GM18858 (cell line): ENCODE measurements around the gene PTK7.
"Not testable (repeated sequence)": the region's sequence is repeated elsewhere in the genome, so short reads cannot be mapped to it uniquely, and the experiment has no call there.

Experiments
- ATAC-seq: cut with Tn5 transposase; IDR thresholded peaks from one replicate; pipeline ENCODE4 v1.9.1; 2021; ENCODE audit not compliant: unreplicated experiment

The PTK7 gene

DNA sequence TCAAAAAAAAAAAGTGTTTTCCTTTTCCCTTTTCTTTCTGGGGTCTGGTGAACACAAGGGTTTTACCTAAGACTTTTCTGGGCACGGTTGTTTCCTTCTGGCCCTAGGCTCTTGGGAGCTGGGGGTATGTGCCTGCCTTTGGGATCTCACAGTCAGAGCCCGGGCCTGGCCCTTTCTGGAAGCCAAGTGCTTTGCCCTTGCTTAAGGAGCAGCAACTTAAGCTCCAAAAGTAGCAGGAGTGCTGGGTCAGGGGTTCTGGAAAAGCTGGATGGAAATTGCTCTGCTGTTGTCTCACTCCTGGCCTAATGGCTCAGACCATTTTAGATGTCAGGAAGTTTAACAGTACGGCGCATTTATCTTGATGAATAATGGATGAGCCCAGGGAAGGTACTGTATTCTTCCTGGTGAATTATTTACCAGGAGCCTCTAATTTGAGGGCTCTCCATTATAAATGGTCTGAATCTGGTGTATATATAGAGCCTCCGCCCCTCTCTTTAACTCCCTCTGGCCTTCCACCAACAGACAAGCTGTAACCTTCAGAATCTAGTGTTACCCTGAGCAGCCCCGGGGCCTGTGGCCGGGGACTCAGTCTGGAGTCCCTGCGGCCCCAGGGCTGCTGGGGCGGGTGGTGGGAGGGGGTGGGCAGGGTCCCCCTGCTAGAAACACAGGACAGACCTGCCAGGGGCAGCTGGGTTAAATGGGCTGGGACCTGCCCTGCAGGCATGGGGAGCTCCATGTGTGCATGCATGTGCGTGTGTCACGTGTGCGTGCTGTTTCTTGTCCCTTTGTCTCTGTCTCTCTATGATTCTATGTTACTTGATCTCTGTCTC is 37.5 kb downstream of the PTK7 start:
- no peak for ATAC-seq

DNA sequence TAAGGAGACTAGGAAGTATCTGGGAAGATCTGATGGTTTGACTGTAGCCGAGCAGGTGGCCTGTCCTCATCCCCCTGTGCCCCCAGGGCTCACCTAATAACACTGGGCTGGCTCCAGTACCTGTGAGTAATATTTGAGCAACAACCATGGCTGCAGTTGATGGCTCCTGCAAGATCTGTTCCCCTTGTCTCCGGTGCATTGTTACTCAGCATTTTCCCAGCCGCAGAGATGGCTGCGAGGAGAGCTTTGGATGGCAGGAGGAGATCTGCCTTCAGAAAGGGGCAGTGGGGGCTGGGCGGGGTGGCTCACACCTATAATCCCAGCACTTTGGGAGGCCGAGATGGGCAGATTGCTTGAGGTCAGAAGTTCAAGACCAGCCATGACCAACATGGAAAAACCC is 39.3 kb downstream of the PTK7 start:
- no peak for ATAC-seq

DNA sequence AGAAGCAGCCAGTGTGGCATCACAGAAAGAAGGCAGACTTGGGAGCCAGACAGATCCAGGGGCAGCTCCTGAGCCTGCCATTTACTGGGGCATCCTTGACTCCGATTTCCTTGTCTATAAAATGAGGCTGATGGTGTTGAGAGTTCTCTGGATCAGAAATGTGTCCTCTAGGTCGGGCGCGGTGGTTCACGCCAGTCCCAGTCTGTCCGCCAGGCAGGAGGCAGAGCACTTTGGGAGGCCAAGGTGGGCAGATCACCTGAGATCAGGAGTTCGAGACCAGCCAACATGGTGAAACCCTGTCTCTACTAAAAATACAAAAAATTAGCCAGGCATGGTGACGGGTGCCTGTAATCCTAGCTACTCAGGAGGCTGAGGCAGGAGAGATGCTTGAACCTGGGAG is 41.4 kb downstream of the PTK7 start:
- ATAC-seq, result not testable (repeated sequence)

DNA sequence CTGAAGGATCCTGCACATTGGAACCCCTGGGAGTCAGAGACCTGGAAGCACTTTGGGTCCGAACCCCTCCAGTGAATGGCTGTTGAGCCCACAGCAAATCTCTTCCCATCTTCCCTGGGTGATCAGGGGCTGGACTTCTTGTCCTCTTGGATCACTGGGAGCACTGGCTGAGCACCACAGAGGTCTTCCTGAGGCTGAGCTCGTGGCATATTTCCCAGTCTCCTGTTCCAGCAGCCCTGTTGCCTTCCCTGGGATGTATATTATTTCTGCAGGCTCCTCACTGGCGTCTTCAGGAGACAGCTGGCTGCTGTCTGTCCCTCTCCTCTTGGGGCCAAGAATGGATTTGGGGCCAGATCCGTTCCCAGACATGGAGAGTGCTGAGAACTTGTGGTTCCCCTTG is 43.4 kb downstream of the PTK7 start:
- no peak for ATAC-seq

DNA sequence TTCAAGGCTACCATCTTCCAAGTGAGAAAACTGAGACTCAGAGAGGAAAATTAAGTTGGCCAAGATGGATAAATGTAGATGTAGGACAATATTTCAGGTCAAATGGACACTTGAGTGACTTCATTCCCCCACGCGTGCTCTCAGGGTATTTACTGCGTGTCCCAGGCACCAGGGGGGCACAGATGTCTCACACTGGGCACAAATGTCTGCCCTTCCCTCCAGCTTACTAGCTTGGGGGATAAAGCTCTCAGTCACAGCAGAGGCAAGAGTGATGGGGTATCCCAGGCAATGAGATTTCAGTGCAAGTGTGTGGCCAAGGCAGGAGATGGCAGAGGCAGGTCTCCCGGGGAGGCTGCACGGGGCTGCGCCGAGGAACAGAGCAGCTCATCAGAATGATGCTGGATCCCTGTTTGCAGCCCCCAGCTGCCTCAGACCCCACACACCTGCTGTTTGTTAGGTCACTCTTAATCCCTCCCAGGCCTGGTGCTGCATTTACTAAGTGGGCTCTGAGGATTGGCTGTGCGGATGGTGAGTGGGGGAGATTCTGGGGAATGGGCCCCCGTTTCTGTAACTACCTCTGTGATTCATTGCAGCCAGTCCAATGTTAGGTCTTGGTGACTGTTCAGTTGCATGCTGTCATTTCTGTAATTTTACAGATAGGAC is 44.1 kb downstream of the PTK7 start:
- no peak for ATAC-seq

DNA sequence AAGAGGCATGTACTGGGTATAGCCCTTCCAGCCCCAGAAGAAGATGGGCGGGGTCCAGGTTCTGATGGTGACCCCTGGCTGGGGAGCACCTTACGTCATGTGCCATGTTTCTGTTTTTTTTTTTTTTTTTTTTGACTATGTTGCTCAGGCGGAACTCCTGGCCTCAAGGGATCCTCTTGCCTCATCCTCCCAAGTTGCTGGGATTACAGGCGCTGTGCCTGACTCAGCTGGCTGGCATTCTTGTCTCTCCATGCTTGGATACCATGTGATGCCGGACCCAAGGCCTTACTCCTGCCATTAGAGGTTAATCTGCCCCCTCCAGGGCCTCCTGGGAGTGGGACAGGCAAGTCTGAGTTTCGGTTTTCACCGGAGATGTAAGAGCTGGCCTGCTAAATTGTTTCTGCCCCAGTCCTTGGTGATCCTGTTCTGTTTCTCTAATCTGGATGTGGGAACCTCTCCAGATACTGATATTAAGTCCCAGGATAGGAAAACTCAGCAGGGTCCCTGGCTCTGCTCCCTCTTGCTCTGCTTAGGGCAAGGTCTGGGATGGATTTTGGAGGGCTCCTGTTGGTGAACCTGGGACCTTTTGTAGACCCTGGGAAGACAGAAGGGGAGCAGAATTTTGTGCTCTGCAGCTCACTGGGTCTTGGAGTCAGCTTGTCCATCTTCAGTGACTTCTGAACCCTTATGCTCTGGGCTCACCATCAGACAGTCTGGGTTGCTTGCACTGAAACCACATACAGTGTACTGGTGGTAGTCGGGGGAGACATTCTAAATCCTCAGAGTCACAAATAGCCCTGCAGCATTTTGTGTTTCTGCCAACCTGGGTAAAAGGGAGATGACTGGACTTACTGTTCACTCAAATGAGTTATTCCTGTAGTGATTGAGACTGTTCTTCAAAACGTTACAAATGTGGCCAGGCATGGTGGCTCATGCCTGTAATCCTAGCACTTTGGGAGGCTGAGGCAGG is 45.1 kb downstream of the PTK7 start:
- ATAC-seq, result no peak

DNA sequence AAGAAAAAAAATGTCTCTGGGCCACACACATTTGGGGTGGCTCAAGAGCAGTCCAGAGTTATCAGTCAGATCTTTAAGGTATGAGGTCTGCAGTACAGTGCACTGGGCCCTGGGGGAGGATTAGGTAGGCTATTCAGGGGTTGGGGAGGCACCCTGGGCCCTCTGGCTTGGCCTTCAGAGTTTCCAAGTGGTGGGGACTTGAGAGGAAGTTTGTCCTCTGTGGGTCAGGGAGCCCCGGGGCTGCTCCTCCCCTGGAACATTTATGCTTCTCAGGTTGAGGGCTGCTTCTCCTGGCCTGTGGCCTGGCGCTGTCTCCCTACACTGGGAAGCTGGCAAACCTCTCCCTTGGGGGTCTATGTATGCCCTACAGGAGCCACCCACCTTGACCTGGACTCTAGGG is 46.0 kb downstream of the PTK7 start:
- no peak for ATAC-seq

DNA sequence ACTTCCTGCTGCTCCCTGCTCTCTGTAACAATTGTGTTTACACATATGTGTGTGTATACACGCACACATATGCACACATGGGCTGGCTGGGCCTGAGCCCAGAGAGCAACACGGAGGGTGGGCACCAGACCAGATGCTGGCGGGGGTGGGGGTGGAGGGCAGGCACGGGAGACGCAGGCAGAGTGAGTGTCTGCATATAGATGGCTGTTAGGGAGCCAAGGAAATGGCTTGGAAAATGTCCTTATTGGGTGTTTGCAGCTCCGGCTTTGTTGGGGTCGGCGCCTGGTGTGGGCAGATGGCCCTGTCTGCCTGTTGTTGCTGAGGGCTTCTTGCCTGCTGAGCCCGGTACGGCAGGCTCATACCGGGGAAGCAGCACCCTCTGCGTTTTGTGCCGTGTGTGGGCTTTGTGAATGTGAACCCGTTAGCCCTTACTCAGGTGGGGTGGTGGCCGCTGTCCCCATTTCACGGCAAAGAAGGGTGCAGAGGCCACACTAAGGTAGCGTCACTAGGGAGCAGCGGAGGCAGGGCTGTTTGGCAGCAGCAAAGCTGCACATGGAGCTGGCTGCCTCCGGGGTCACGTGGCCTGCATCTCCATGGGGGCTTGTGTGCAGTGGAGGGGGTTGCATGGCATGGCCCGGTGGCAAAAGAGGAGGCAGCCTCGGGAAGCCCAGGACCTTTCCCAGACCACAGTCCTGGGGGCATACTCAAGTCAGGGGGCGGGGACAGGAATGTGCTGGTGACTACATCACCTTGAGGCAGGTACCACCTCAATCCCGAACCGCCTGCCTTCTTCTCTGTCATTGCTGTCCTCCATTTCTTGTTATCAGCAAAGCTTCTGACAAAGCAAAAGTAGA is 47.6 kb downstream of the PTK7 start:
- ATAC-seq, result no peak

DNA sequence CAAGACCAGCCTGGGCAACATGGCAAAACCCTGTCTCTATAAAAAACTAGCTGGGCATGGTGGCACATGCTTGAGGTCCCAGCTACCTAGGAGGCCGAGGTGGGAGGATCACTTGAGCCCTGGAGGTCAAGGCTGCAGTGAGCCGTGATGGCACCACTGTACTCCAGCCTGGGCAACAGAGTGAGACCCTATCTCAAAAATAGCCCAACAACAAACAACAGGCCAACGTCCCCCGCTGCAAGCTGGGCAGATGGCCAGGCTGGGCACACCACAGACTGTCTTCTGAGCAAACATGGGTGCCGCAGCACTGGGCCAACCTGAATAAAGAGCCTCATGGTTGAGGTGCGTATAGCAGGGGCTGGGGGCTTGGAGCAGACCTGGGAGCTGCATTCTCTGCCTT is 48.4 kb downstream of the PTK7 start:
- no peak for ATAC-seq

DNA sequence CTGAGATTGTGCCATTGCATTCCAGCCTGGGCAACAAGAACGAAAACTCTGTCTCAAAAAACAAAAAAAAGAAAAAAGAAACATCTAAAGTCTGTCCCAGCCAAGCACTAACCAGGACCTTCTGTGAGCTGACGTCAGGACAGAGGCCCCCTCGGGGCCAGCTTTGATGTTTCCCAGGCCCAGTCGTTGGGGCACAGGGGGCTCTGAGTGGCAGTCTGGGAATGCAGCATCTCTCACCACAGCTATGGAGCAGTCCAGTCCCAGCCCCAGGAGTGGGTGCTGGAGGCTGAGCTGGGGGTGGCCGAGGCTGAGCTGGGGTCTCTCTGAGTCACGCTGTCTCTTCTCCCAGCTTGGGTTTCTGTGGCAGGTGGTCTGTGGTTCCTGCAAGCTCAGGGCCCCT is 49.0 kb downstream of the PTK7 start:
- ATAC-seq, result no peak

DNA sequence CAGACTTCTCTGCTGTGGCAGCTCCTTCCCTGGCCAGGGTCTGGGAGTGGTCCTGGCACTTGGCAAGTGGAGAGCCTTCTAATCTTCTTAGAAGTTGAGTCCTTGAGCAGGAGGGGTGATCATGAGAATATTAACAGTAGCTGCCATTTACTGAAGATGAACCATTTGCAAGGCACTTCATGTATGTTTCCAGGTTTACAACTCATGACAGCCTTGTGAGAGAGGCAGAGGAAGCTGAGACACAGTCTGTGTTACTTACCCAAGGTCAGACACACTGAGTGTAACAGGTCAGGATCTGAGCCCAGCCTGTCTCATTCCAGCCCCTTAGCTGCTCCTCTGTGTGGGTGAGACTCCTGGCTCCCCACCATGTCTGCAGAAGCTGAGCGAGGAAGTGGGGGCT is 49.4 kb downstream of the PTK7 start:
- ATAC-seq, result no peak

DNA sequence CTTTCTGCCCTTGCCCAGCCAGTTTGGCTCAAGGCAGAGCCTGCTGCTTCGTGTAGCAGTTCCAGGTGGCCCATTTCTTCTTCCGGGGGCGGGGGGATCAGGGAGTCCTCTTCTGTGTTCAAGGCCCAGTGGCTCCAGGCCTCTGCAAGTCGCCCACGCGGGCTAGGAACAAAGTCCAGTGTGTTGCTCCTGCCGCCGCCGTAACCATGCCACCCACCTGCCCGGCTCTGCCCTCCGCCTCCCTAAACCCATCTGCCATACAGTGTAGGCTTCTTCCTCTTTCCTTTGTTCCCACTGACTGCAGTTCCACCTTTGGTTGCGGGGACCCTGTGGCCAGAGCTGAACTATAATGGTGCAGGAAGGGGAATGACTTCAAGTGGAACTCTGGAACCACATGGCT is 51.1 kb downstream of the PTK7 start:
- no peak for ATAC-seq

DNA sequence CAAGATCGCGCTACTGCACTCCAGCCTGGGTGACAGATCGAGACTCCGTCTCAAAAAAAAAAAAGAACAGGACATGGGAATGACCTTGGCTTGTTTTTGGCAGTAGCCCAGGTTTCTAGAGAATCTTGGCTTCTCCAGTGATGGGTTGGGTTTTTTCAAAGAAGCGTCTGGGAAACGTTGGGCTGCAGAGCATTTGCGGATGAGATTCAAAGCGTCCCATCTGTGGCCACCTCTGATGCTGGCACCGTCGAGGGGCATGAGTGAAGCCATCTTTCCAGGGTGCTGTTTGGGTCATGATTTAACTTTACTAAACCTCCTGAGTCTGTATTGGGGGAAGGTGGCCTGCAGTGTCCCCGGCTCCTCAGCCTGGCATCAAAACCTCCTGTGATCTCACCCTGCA is 51.8 kb downstream of the PTK7 start:
- ATAC-seq, result no peak

DNA sequence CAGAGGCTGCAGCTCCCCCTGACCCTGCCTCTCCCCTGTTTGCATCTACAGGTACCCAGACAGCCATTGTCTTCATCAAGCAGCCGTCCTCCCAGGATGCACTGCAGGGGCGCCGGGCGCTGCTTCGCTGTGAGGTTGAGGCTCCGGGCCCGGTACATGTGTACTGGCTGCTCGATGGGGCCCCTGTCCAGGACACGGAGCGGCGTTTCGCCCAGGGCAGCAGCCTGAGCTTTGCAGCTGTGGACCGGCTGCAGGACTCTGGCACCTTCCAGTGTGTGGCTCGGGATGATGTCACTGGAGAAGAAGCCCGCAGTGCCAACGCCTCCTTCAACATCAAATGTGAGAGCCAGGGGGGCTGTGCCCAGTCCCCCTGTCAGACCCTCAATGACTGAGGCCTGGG is 52.8 kb downstream of the PTK7 start:
- no peak for ATAC-seq

DNA sequence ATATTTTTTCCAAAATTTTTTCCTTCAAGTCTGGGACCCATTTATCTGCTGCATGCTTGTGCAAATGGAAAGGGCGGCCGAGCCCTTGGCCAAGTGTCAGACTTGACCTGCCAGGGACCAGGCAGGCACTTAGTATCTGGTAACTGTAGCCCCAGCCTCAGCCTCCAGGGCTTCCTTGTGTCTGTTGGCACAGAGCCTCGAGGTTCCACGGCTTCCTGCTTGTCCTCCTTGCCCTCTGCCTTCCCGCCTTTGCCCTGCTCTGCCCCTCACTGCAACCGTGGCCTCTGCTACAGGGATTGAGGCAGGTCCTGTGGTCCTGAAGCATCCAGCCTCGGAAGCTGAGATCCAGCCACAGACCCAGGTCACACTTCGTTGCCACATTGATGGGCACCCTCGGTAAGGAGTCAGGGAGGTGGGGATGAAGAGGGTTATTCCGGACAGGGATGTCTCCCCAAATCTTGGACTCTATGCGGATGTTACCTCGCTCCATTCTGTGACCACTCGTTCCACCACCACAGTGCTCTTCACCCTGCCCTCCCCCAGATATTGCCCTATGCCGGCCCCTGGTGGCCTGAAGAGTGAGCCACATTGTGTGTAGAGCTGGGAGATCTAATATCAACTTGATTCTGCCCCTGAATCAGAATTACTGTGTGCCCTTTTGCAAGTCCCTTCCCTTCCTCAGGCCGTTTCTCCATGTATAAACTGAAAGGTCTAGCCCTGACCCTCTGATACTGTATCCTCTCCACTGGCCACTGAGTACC is 53.5 kb downstream of the PTK7 start:
- ATAC-seq, result no peak

DNA sequence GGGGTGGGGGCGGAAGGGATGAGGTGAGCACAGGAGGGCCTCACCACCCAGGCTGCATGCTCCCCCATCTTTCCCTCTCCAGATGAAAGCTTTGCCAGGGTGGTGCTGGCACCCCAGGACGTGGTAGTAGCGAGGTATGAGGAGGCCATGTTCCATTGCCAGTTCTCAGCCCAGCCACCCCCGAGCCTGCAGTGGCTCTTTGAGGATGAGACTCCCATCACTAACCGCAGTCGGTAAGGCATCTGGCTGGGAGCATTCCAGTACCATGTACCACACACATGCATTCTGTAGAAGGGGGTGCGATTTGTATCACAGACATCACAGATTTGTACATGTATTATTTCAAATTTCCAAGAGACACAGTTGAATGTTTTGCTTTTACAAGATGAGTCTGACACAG is 54.3 kb downstream of the PTK7 start:
- ATAC-seq, result no peak

DNA sequence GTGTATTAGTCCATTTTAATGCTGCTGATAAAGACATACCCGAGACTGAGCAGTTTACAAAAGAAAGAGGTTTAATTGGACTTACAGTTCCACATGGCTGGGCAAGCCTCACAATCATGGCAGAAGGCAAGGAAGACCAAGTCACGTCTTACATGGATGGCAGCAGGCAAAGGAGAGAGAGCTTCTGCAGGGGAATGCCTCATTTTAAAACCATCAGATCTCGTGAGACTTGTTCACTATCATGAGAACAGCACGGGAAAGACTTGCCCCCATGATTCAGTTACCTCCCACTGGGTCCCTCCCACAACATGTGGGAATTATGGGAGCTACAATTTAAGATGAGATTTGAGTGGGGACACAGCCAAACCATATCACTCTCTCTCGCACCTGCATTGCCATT is 55.3 kb downstream of the PTK7 start:
- ATAC-seq, result not testable (repeated sequence)

DNA sequence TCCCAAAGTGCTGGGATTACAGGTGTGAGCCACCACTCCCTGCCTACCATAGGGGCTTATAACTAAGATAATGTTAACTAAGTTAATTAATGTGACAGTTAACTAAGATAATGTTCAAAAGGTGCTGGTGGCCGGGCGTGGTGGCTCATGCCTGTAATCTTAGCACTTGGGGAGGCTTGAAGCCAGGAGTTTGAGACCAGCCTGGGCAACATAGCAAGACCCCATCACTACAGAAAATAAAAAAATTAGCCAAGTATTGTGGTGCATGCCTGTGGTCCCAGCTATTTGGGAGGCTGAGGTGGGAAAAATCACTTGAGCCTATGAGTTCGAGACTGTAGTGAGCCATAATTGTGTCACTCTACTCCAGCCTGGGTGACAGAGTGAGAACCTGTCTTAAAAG is 62.2 kb downstream of the PTK7 start:
- ATAC-seq, result no peak

DNA sequence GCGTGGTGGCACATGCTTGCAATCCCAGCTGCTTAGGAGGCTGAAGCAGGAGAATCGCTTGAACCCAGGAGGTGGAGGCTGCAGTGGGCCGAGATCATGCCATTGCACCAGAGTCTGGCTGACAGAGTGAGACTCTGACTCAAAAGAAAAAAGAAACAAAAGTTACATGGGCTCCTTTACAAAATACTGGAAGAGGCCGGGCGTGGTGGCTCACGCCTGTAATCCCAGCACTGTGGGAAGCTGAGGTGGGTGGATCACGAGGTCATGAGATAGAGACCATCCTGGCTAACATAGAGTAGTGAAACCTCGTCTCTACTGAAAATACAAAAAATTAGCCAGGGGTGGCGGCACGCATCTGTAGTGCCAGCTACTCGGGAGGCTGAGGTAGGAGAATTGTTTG is 63.9 kb downstream of the PTK7 start:
- ATAC-seq, result not testable (repeated sequence)

DNA sequence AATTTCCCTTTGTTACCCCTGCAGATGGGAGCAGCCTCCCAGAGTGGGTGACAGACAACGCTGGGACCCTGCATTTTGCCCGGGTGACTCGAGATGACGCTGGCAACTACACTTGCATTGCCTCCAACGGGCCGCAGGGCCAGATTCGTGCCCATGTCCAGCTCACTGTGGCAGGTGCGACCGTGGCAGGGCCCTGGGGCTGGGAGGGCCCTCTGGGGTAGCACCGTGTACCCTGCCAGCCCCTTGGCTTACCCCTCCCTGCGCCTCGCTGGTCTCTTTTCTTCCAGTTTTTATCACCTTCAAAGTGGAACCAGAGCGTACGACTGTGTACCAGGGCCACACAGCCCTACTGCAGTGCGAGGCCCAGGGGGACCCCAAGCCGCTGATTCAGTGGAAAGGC is 65.5 kb downstream of the PTK7 start:
- no peak for ATAC-seq
